Measurements from ENCODE around the gene METTL4. TPM values are rescaled to one million over a fixed set of nuclear protein-coding genes. Genes with fewer than 3 reads are reported as not detected.

Gene METTL4
- polyA plus RNA-seq, 2 of the 4 experiments (the other 2 are of a cell fraction) = 7.1 to 14.9 TPM

- Histone ChIP-seq H3K27ac (peak overlapping the region; percentile 84 to 90), H3K4me3 (0 out of 3 replicates have a peak overlapping the region, but pooled peaks have one; percentile 12), H3K9me3 (no peaks in the 10 kb centered on the region), H3K4me1 (peaks cover 31% of the 10 kb centered on the region), H3K4me2 (peak overlapping the region; percentile 62)
- ChIA-PET POLR2A (no interaction called here), CTCF (no interaction called here)
- 38% methylated on average over 5 of the region's 5 CpGs for WGBS (ENCODE audit: missing lambda C conversion rate)
- peak; percentile 24 to 77 for DNase-seq (ENCODE audit: low read depth in 1 of 2, low spot score in 1 of 2)
- peak; percentile 87 to 92 for ATAC-seq
- TF ChIP-seq SREBF2 (IDR thresholded peaks at IDR 0.05) = no peak
- TF ChIP-seq, protein P1, sequence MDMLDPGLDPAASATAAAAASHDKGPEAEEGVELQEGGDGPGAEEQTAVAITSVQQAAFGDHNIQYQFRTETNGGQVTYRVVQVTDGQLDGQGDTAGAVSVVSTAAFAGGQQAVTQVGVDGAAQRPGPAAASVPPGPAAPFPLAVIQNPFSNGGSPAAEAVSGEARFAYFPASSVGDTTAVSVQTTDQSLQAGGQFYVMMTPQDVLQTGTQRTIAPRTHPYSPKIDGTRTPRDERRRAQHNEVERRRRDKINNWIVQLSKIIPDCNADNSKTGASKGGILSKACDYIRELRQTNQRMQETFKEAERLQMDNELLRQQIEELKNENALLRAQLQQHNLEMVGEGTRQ (IDR thresholded peaks at IDR 0.05) = peak; percentile 75
- no peak for TF ChIP-seq SMC3 (IDR thresholded peaks at IDR 0.05)
- no peak for TF ChIP-seq CBX2 (IDR thresholded peaks at IDR 0.05; ENCODE audit: borderline replicate concordance, low read depth)
- TF ChIP-seq FOSB (CRISPR knock-in tag; IDR thresholded peaks at IDR 0.05) = no peak
- no peak for TF ChIP-seq NR3C1 (IDR thresholded peaks at IDR 0.05)
- 0 out of 2 replicates have a peak, but pooled peaks have one; percentile 50 for TF ChIP-seq JUNB (IDR thresholded peaks at IDR 0.05)
- no peak for TF ChIP-seq ZC3H11A (IDR thresholded peaks at IDR 0.05)
- no peak for TF ChIP-seq EHF (CRISPR knock-in tag; IDR thresholded peaks at IDR 0.05)
- peak in 1 of 2 experiments; percentile 42; a peak in 1 of 5 replicates for TF ChIP-seq EP300 (IDR thresholded peaks at IDR 0.05)
- no peak for TF ChIP-seq CEBPB (IDR thresholded peaks at IDR 0.05)
- no peak for TF ChIP-seq ZSCAN20 (CRISPR knock-in tag; IDR thresholded peaks at IDR 0.05)
- no peak for TF ChIP-seq TFCP2L1 (CRISPR knock-in tag; IDR thresholded peaks at IDR 0.05)
- TF ChIP-seq MAZ (IDR thresholded peaks at IDR 0.05; ENCODE audit: borderline replicate concordance, low read depth, low read length) = no peak
- TF ChIP-seq KDM1A (IDR thresholded peaks at IDR 0.05; ENCODE audit: low read depth) = no peak
- TF ChIP-seq HES2 (IDR thresholded peaks at IDR 0.05) = no peak
- TF ChIP-seq FOSL2 (IDR thresholded peaks at IDR 0.05) = peak; percentile 47; the same call in 1 of the 2 replicates
- TF ChIP-seq FOSL2 (CRISPR knock-in tag; IDR thresholded peaks at IDR 0.05) = peak; percentile 81
- no peak for TF ChIP-seq RNF2 (IDR thresholded peaks at IDR 0.05; ENCODE audit: borderline replicate concordance, low read depth)
- TF ChIP-seq PBX3 (IDR thresholded peaks at IDR 0.05) = no peak
- no peak for TF ChIP-seq RFX5 (IDR thresholded peaks at IDR 0.05)
- TF ChIP-seq CHD2 (IDR thresholded peaks at IDR 0.05; ENCODE audit: low read length, partially characterized antibody) = no peak
- TF ChIP-seq, protein P2, sequence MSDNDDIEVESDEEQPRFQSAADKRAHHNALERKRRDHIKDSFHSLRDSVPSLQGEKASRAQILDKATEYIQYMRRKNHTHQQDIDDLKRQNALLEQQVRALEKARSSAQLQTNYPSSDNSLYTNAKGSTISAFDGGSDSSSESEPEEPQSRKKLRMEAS (IDR thresholded peaks at IDR 0.05) = 0 out of 2 replicates have a peak, but pooled peaks have one; percentile 46
- TF ChIP-seq HEYL (CRISPR knock-in tag; IDR thresholded peaks at IDR 0.05) = no peak
- no peak for TF ChIP-seq MYC (IDR thresholded peaks at IDR 0.05; ENCODE audit: borderline replicate concordance, low read length)
- no peak for TF ChIP-seq ZNF302 (CRISPR knock-in tag; IDR thresholded peaks at IDR 0.05)
- TF ChIP-seq BHLHE40 (IDR thresholded peaks at IDR 0.05; ENCODE audit: low read depth, low read length) = no peak
- no peak for FAIRE-seq
Observed at GRCh38 chr18:2515908-2516625, 55.2 kb downstream of the METTL4 start.

DNA sequence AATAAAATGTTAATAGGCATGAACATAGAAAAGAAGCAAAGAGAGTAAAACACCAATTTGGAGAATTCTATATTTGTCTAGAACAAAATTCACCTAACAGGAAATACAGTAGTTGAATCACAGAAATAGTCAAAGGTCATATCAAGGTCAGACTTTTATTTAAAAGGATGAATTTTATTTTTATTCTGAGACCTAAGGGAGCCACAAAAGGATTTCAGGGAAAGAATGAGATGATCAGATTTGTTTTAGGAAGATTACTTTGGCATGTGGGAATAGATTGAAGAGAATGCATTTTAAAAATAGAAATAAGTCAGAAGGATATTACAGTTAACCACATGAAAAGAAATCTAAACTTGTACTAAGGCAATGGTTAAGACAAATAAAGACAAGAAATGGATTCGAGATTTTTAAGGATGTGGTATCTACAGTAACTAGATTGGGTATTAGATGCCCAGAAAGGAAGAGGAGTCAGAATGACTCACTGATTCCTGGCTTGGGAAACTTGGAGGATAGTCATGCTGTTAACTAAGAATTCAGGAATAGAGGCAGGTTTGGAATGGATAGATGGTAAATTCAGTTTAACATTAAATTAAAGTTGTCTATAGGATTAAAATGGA, 56.0 kb downstream of the METTL4 start:
- TF ChIP-seq JUNB (IDR thresholded peaks at IDR 0.05) (peak; percentile 51), FOSL2 (IDR thresholded peaks at IDR 0.05) (0 out of 2 replicates have a peak, but pooled peaks have one; percentile 29), FOSL2 (CRISPR knock-in tag; IDR thresholded peaks at IDR 0.05) (peak; percentile 55), HES2 (IDR thresholded peaks at IDR 0.05) (no peak)
- TF ChIP-seq, protein P3, sequence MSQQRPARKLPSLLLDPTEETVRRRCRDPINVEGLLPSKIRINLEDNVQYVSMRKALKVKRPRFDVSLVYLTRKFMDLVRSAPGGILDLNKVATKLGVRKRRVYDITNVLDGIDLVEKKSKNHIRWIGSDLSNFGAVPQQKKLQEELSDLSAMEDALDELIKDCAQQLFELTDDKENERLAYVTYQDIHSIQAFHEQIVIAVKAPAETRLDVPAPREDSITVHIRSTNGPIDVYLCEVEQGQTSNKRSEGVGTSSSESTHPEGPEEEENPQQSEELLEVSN (IDR thresholded peaks at IDR 0.05; ENCODE audit: borderline replicate concordance, low read depth) = no peak
- peak; percentile 77 to 85 for ATAC-seq
- CTCF ChIA-PET = no interaction called here
- no peaks in the 10 kb centered on the region for H3K9me3 ChIP-seq
- POLR2A ChIA-PET = no interaction called here
- 0% methylated on average over 1 of the region's 1 CpG for WGBS (ENCODE audit: missing lambda C conversion rate)
- H3K4me2 ChIP-seq = peak overlapping the region; percentile 62
- H3K4me1 ChIP-seq = peaks cover 31% of the 10 kb centered on the region
- H3K27ac ChIP-seq = peak overlapping the region; percentile 84 to 90; a peak in 5 of 6 replicates
- no peak for FAIRE-seq
- H3K4me3 ChIP-seq = no peak overlapping the region
- peak; percentile 15 to 31 for DNase-seq (ENCODE audit: low read depth in 1 of 2, low spot score in 1 of 2)

Data from A549 (cell line).